NCI-H1092 (cell line): ENCODE data around the gene ACSBG1.

Experiments
- DNase-seq: peaks from one replicate; lab custom pipeline; 2025; lab: John Stamatoyannopoulos, UW

Gene ACSBG1, protein sequence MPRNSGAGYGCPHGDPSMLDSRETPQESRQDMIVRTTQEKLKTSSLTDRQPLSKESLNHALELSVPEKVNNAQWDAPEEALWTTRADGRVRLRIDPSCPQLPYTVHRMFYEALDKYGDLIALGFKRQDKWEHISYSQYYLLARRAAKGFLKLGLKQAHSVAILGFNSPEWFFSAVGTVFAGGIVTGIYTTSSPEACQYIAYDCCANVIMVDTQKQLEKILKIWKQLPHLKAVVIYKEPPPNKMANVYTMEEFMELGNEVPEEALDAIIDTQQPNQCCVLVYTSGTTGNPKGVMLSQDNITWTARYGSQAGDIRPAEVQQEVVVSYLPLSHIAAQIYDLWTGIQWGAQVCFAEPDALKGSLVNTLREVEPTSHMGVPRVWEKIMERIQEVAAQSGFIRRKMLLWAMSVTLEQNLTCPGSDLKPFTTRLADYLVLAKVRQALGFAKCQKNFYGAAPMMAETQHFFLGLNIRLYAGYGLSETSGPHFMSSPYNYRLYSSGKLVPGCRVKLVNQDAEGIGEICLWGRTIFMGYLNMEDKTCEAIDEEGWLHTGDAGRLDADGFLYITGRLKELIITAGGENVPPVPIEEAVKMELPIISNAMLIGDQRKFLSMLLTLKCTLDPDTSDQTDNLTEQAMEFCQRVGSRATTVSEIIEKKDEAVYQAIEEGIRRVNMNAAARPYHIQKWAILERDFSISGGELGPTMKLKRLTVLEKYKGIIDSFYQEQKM

DNA sequence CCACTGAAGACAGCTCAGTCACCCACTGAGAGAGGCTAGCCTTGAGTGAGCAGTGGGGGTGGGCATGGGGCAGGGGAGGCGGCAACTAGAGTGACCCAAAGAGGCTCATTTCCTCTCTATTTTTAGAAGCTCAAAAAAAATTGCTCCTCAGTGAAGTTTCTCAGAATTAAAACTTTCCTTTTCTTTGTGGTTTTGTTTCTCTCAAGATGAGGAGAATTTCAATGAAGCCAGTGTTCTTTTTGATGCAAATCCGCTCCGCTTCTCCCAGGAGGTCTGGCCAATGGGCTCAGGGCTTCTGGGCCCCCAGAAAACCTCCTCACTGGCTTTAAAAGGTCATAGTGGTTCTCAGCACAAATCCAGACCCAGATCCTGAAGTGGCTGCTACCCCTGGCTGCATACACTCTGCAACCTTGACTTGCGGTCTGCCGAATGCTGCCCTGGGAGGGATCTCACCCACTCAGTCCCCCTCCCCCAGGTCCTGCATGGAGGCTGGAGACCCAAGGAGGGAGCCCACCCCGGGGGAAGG is at the start of gene ACSBG1:
Gene ACSBG1 (minus strand): TSS at position 51 of the 526 bp plus-strand sequence. CDS start 64 bp downstream, outside the sequence.
- no peak for DNase-seq

DNA sequence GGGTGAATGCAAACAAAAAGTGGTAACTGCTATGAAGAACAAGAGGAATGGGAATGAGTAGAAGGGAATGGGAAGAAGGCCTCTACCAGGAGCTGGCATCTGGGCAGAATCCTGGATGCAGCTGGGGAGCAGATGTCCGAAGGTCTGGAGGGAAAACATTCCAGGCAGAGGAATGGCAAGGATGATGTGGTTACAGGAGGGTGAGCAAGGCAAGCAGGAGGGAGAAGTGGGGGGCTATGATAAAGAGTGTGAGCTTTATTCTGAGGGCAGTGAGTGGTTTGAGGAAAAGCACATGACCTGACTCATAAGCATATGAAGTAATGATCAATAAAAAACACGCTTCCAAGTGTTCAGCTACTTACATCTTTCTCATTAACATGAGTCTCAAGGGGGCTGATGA is 48.0 kb upstream of the ACSBG1 start:
- no peak for DNase-seq

DNA sequence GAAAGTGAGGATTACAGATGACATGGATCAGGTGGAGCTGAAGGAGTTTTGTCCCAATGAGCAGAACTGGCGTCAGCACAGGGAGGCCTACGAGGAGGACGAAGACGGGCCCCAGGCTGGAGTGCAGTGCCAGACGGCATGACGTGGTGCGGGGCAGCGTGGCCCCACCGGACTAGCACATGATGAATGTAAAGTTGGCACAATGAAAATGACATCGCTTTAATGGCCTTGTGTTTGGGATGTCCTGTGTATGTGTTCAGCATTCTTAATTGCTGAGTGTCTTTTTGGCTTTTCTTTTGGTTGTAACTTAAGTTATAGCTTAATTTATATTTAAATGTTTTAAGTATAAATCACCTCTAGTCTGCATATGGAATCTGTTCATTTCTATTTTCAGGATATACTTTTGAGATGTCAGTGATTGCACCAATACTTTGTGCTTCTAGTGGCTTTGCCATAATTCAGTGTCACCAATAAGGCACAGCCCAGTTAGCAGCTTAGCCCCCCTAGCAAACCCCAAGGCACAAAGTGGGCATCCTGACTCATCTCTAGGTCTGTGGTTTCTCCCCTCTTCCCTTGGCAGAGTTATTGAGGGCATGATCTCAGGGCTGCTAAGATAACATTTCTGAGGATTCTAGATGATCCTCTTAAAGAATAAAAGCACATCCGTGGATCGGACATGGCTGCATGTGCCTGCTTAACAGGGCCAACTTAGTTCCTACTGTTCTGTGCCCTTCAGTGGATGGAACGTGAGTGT is 46.1 kb upstream of the ACSBG1 start:
- no peak for DNase-seq

DNA sequence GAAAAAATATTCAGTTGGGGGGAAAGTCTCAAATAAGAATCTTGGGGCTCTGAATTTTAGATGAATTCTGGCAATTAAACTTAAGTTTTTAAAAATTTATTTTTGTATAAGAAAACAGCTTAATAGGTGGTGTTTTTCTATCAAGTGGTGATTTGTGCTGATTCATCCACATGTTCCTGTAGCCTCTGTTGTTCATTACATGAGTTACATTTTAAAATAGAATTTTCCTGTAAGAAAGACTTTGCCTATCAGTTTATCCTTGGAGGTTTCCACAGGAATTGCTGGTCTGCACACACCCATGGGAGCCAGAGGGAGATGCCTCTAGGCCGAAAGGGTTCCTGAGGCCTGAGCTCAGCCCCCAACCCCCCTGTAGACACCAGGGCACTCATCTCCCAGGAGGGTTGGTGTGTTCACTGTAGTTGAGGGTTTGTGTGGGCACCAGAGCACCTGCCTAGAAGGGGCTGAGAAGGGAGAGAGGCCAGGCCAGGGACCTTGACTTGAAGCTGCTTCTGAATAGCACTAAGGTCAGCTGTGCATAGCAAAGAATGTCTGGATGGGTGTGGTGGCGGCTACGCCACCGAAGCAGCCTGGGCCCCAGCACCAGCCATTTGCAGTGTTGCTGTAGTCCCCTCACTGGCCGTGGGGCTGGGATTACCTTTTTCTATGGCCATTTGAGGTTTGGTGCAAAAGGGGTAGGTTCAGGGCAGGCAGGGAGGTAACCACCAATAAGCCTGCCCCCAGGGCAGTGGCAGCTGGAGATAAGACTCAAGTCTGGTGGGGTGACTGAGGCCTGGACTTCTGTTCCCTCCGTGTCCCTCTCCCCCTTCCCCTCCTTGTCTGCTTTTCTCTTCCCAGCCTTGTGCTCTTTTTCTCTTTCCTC is 41.9 kb upstream of the ACSBG1 start:
- DNase-seq, result no peak

DNA sequence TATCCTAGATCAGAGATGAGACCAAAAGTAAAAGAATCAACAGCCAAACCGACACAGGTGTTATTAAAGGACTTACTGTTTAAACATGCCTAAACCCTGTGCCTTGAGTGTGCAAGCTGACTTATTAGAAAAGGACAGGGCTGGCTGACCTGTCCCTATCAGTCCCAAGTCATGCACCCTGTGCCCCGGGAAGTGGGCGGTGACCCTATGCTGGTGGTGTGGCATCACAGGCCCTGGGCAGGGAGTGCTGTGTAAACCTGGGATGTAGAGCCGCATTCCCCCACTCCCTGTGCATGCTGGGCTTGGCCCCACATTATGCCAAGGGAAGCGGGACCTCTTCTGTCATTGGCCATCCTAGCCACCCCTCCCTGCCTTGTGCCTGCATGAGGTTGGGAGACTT is 40.6 kb upstream of the ACSBG1 start:
- DNase-seq, result no peak

DNA sequence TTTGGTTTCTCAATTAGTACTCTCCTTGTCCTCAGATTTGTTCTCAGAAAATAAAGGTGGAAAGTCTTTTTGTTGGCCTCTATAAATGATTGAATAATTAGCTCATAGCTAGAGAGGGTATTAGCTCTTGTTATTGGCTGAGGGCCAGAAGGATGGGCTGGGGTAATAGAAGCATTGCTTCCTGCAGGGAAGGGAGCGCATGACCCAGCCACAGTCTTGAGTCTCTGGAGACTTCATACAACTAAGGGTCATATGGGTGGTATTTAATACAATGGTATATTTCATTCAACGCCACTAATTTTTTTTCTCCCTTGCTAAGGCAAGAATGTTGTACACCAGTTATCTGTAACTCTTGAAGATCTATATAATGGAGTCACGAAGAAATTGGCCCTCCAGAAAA is 38.4 kb upstream of the ACSBG1 start:
- no peak for DNase-seq

DNA sequence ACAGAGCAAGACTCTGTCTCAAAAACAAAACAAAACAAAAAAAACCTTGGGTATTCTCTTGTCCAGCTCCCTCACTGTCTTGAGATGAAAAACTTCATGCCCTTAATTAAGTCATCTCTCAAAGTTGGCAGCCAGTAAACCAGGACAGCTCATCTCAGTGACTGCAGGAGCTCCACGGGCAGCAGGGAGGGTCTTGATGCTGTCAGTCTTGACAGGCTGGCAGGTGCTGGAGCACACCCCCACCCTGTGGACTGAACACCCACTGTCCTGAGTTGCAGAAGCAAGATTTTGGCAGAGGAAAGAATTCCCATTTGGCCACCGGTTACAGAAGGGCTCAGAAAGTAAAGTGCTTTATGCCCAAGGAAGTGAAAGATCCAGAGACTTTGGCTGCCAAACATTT is 38.0 kb upstream of the ACSBG1 start:
- DNase-seq, result no peak

DNA sequence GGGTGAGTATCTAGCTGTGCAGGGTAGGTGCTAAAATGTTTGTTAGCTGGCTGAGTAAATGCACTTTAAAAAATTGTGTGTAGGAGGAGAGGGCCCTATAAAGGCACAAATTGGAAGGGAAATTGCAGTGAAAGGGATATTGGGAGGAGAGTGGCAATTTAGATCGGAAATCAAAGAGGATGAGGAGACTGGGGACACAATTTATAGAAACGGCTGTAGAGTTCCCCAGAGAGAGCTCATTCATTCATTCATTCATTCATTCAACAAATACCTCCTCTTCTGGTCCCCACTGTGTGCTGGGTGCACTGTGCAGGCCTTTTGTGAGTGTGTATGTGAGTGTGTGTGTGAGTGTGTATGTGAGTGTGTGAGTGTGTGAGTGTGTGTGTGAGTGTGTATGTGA is 32.4 kb upstream of the ACSBG1 start:
- no peak for DNase-seq

DNA sequence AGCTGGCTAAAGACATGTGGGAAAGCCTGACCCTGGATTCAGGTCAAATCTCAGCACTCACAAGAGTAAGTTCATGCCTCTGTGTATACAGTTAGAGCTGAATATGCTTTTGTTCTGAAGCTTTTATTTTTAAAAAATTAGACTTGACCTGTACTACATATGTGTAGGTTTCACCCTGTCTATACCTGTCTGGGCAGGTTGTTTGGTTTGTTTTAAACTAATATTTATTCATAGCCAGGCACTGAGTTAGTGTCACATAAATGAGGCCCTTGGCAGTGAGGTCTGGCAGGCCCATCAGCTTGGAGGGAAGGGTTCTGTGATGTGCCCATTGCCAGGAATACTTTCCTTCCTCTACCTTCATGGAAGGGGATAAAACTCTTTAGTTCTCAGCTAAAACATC is 31.9 kb upstream of the ACSBG1 start:
- no peak for DNase-seq

DNA sequence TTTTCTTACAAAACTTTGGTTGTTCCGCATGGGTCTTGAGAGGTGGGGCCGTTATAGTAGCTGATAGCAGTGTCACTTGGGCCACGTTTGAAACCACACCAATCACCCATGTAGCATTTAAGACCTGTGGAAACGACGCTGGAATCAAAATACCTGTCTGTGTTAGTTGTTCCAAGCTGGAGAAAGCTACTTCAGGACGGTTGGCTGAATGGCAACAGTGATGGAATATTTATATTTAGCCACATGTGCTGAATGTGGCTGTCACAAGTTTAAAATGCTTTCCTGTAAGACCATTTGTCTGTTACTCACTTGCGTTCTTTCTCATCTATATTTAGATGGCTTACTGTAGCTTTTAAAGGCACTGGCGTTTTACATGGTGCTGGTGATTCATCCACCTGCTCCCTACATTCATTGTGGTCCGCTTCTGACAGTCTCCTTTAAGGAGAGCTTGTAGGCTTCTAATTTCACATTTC is 31.4 kb upstream of the ACSBG1 start:
- DNase-seq, result no peak

DNA sequence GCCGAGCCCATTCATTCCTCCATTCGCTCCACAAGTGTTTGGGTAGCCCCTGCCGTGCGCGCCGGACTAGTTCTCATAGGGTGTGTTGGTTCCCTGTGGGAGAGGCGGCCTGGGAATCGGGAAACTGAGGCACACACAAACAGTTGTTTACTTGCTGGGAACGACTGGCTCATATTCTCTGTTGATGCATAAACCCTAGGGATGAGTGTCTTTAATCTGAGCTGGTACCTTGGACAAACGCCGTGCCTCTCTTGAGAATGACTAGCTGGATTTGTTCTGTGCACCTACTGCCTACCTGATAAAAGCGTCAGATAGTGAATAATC is 30.7 kb upstream of the ACSBG1 start:
- no peak for DNase-seq

DNA sequence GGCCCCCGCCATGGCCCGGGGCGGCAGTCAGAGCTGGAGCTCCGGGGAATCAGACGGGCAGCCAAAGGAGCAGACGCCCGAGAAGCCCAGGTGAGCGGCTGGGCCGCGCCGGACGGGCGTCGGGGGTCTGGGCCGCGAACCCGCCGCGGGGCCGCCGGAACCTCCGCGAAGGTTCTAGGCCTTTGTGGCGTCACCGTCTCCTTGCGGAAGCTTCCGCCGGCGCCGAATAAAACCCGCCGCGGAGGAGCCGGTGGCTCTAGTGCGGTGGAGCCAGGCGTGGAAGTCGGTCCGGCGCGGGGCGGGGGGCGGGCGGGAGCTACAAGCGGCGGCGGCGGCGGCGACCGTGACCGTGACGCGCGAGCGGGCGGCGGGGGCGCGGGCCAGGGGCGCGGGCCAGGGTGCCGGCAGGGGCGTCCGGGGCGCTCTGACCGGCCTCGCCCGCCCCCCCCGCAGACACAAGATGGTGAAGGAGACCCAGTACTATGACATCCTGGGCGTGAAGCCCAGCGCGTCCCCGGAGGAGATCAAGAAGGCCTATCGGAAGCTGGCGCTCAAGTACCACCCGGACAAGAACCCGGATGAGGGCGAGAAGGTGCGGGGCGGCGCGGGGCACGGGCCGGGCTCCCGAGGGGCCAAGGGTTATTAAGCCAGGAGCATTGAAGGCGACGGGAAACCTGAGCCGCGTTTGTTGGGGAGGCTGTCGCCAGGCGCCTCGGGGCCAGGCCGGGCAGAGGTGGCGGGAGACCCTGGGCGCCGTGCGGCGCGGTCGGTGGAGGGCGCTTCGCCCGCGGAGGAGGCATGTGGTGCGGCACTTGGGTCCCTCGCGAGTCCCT is 30.2 kb upstream of the ACSBG1 start, which contains the start of gene DNAJA4:
Gene DNAJA4 (plus strand): TSS at position 259 of the 833 bp plus-strand sequence. CDS start 202 bp downstream, at position 461.
- DNase-seq, result peak; percentile 33

DNA sequence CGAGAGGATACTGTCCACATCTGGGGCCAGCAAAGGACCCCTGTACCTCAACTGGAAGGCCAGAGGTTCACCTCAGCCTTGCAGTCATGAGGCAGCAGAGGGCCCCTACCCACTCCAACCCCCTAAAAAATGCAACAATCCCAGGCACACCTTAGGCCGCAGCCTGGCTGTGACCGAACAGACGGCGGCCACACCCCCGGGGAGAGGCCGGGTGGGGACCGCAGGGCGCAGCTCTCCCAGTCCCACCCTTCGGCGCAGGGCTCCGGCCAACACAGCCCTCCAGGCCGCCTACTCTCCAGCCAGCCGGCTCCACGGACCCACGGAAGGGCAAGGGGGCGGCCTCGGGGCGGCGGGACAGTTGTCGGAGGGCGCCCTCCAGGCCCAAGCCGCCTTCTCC is 29.5 kb upstream of the ACSBG1 start:
- no peak for DNase-seq

DNA sequence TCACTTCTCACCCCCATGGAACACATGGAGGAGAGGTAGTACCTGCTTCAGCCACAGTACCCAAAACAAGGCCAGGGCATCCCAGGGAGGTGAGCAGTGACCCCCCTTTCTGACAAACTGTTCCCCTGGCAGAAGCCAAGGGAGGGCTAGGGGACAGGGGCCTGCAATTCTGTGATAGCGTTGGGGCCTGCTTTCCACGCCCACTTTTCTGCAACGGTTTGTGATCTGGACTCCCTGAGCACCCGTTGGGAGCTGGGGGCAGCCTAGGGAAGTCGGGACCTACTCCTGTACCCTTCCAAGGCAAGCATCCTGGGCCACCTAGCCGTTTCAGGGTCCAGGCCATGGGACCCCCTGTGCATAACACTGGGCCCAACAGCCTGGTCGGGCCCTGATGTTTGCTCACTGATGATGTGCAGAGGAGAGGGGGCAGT is 29.0 kb upstream of the ACSBG1 start:
- DNase-seq, result no peak

DNA sequence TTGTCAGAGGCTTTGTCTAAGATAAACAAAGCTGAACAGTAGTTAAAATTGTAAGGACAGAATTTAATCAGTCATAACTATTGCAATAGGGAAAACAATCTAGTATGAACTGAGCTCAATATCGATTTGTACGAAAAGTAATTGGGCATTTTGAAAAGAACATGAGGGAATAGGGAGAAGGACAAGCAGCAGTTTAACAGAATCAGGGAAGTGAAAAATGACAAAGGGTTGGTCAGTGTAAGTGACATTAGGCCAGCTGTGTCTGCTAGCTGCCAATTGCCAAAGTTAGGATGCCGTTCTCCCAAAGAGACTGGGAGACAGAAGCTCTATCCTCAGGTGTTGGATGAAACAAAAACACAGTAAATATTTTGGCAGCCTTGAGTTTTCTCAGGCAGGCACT is 26.7 kb upstream of the ACSBG1 start:
- no peak for DNase-seq

DNA sequence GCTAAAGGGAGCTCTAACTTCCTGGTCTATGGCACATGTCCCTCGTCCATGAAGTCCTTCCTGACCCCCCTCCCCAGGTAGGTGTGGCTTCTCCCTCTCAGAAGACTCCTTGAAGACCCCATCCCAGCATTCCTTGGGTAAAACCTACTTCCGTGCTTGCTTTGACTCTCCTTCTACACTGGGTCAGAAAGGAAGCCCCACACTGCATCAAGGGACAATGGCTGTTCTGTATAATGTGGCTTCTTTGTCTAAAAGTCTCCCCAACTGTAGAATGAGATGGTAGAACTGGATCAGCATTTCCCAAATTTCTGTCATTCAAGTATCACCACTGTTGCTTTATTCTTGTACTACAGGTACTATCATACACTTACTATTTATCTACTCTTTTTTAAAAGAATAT is 26.1 kb upstream of the ACSBG1 start:
- DNase-seq, result no peak

DNA sequence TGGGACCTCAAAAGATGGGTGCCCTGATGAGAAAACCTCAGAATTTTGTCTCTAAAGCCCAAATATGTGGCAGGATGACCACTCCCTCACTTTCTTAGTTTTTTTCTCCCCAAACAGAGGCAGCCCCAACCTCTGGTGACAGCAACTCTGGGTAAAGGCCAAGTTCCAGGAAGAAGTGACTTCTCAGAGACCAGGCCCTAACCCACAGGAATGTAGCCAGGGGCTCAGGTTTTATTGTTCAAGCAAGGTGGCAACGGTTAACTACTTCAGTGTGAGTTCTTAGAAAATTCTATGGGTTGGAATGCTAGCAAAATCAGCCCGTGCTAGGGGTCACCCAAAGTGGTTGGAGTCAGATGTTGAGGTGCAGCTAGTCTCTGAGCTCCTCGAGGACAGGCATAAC is 24.9 kb upstream of the ACSBG1 start:
- no peak for DNase-seq

DNA sequence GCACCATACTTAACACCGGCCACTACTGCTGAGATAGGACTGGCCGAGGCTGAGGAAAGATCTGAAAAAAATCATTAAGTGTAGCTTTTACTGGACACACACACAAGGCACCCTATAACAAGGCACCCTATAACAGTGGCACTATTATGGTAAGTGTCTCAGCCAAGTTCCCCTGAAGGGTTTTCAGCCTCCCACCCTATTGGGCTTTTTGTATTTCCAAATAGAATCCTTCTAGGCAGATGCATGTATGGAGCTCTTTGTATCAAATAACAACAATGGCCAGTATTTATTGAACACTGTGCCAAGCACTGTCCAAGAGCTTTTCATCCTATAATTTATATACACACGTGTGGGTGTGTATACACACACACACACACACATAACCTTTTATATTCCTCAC is 23.3 kb upstream of the ACSBG1 start:
- no peak for DNase-seq

DNA sequence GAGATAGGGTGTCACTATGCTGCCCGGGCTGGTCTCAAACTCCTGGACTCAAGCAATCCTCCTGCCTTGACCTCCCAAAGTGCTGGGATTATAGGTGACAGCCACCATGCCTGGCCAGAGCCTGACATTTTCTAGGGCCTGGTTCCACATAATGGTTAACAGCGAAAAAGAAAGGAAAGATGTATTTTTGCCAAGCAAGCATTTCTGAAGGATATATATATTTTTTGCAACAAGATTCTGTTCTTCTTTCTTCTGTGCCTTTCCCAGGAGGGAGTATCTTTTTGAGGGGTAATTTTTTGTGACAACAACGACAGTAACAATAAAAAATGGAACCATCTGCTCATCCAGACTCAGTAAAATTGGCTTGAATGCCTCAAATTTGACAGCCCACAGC is 21.7 kb upstream of the ACSBG1 start:
- no peak for DNase-seq

DNA sequence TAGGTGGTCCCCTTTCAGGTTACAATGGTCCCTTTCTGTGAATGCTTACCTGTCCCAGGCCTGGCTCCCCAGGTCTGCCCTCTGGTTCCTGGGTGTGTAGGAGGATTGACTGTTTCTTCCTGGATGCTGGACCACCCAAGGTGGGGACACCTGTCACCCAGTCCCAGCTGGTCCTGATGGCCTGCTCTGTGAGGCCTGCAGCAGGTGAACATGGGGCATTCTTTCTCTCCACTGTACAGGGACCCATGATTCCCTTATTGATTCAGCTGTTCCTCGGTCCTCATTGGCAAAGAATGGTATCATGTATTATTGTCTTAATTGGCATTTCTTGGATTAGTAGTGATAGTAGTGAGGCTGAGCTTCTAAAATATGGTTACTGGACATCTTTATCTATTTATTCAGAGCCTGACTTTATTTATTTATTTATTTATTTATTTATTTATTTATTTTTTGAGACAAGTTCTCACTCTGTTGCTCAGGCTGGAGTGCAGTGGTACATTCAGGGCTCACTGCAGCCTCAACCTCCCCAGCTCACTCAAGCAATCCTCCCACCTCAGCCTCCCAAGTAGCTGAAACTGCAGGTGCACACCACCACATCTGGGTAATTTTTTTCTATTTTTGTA is 21.2 kb upstream of the ACSBG1 start:
- no peak for DNase-seq
